GM19023 (cell line): ENCODE data around the gene CHTF8.

Experiments
- ATAC-seq: cut with Tn5 transposase; IDR thresholded peaks from one replicate; pipeline ENCODE4 v1.9.1; 2021; ENCODE audit warnings: mild to moderate bottlenecking, moderate library complexity; ENCODE audit not compliant: unreplicated experiment

Gene CHTF8

DNA sequence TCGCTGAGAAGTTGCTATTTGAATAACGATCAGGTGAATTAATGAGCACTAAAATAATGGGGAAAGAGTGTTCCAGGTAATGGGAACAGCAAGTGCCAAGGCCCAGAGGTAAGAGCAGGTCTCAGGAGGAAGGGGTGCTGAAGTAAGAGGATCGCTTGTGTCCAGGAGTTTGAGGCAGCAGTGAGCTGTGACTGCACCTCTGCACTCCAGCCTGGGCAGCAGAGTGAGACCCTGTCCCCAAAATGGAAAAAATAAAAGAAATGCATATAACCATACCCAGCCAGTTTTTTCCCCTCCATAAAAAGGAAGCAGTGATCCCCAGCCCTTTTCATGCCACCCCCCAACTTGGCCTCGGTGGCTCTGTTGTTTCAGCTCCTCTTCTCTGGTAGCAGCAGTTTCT lies 43.7 kb downstream of the CHTF8 start:
- no peak for ATAC-seq

DNA sequence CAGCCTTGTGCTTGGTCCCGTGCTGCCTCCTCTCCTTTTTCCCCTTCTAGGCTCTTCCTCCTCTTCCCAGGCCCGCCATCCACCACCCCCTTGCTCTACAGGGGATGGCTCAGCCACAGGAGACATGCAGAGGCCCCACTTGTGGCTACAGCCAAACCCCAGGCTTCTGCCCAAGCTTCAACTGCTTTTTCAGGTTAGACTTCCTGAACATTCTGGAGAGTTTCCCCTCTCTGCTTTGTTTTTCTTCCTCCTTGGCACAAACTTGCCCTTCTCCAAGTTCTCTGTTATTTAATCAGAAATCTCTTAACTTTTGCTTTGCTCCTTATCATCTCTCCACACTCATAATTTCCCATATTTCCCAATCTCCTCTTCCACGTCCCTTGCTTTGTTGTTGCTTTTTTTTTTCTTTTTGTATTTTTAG lies 45.2 kb downstream of the CHTF8 start:
- ATAC-seq = no peak

DNA sequence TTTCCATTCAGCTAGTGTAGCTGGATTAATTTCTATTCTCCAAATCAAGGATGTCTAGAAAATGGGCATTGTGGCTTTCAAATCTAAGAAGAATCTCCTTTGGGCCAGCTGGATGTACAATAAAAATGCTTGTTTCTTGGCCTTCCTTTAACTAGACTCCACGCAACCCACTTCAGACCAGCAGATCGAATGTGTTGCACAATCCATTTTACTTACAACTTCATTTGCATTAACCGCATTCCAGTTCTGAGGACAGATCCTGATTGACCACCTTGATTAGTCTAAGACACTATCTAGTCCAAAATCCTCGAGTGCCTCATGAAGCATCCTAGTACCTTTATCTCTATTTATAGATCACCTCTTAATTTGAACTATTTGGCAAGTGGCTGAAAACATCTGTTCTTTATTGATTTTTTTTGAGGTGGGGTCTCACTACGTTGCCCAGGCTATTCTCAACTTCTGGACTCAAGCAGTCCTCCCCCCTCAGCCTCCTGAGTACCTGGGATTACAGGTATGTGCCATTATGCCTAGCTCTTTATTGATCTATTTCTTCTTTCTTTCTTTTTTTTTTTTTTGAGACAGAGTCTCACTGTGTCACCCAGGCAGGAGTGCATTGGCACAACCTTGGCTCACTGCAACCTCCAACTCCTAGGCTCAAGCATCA lies 47.2 kb downstream of the CHTF8 start:
- ATAC-seq = no peak

DNA sequence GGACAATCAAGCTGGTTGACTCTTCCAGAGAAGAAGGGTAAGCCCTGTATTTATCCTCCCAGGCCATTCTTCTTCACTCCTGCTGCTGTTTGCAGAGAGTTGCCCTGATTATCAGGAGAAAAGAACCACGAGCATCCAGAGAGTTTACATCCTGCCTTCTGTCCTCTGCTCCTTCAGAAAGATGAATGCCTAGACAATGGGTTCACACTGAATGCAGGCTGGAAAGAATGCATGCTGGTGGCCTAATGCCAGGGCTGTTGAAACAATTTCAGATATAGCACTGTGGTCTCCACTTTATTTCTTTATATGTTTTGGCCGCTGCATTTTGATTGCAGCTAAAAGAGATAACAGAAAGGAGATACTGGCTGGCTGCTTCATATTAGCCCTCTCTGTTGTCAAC lies 48.1 kb downstream of the CHTF8 start:
- ATAC-seq = no peak

DNA sequence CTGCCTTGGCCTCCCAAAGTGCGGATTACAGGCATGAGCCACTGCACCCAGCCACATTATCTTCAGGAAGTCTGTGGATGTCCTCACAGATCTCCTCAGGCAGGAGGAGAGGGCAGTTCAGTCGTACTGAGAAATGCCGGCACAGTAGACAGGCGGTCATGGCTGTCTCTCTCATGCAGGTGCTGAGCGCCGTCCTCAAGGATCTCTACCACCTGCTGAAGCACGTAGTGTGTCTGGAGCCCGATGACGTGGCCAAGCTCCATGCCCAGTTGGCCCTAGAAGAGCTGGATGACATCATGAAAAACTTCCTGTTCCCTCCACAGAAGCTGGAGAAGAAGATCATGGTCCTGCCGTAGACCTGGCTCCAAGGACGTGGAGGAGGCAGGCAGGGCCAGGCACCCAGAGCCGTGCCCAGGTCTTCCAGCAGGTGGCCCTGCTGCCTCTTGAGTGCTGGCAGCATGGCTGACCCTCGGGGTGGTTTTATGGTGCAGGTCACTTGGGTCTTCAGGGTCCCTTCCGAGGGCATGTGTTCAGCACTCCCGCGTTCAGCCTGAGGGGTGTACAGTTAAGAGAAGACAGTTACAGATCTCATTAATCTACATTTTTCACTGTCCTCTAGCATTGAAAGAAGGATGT lies 49.0 kb downstream of the CHTF8 start:
- no peak for ATAC-seq

DNA sequence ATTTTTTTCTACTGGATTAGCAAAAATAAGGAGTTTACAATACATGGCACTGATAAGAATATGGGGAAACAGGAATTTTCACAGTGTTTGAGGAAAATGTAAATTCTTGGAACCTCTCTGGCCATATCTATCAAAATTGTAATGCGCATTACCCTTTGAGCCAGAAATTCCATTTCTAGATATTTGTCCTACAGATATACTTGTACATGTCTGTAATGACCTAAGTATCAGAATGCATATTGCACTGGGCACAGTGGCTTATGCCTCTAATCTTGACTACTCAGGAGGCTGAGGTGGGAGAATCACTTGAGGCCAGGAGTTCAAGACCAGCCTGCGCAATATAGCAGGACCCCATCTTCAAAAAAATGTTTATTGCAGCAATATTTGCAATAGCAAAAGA lies 52.7 kb downstream of the CHTF8 start:
- no peak for ATAC-seq

DNA sequence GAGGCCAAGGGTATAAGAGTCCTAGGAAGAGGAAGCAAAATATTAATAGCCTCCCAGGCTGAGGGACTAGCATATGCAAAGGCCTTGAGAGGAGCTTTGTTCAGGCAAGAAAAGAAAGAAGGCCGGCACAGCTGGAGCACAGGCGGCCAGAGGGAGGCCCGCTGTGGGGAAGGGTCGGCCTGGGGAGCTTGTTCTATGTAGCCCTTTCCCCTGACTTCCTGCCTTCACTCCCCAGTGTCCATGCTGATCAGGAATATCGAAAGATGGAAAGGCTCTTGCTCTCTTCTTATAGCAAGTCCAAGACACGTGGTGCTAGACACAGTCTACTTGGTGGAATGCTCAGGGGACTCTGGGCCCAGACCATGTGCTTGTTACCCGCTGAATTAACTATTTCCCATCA lies 54.3 kb downstream of the CHTF8 start:
- ATAC-seq = no peak

DNA sequence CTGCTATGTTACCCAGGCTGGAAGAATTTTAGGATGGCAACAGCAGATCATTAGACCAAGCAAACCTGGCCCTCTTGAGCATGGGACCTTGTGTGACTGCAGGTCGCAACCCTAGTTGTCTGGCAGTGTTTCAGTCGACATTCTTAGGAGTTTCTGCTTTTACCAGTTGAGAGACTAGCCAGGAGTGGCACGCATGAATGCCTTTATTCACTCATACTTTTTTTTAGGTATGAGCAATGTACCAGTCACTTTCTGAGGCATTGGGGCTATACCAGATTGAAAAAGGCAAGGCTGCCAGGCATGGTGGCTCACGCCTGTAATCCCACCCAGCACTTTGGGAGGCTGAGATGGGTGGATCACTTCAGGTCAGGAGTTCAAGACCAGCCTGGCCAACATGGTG lies 55.1 kb downstream of the CHTF8 start:
- ATAC-seq = no peak

DNA sequence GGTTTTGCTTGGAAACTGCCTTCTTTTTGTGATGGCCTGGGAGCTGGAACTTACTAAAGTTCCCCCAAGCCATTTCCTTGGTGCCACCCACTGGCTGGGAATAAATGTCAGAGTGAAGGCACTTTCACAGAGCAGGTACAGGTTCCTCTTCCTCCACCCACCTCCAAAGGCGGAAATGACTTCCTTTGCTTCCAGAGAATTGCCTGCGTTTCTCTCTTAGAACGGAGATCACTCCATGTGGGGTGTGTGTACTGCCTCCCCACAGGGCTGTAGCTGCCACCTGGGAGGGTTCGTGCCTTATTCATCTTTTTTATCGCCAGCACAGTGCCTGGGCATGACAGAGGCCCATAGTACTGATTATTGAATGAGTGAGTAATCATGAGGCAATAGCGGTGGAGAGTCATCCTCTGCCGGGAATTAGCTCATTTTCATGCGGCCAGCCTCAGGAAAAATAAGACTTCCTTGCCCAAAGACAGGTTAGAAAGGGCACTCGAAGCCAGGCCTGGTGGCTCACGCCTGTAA lies 59.1 kb downstream of the CHTF8 start:
- ATAC-seq = no peak

DNA sequence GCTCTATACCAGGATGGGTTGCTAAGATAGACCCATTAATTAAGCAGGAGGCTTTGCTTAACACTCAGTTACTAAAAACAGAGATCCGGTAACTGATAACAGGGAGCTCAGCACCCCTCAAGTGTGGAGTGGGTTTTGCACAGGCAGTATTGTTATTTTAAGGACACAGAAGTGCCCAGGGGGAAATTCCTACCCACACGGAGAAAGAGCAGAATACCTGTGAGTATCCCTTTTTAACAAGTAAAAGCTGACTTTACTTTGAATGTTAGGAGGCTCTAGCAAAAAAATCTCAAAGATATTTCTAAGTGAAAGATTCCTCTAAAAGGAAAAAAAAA lies 59.8 kb downstream of the CHTF8 start:
- no peak for ATAC-seq

DNA sequence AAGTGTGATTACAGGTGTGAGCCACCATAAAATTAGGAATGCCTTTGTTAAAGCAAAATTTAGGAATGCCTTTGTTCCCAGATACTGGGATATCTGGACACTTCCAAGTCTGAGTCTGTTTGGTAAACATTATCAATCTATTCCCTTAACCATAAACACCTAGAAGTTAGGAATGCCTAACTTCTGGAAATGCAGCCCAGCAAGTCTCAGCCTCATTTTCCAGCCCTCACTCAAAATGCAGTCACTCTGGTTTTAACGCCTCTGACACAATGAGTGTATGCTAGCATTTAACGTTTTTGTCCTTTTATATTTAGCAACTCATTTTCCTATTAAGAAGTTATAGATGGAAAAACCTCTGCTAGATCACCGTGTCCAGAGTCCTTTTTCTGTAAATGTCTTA lies 61.4 kb downstream of the CHTF8 start:
- no peak for ATAC-seq

DNA sequence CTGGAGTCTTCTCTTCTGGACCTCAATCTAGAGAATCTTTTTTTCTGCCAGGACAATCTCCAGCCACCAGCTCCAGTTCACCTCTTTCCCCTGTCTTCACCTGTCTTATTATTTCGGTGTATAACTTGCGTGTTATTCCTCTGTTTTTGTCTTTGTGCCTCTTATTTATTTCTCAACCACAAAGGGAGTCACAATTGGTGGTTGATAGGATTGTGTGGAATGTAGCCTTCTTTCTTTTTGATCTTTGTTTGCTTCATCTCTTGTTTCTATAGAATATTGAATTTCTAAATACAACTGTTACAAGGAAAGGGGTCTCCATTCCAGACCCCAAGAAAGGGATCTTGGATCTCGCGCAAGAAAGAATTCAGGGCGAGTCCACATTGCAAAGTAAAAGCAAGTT lies 62.9 kb downstream of the CHTF8 start:
- no peak for ATAC-seq
